ENCODE data around the gene ATP9A. TPM values are rescaled to one million over a fixed set of nuclear protein-coding genes. Genes with fewer than 3 reads are reported as not detected.

The ATP9A gene
- total RNA-seq, 4 donors from 2014 or later = 15.1 to 50.8 (median 30.0) TPM

- H3K4me3 ChIP-seq = no peak overlapping the region
- TF ChIP-seq CTCF (IDR thresholded peaks at IDR 0.05) (no peak), POLR2A (IDR thresholded peaks at IDR 0.05) (no peak)
- H3K27me3 ChIP-seq = no peaks in the 10 kb centered on the region
- H3K9me3 ChIP-seq = no peaks in the 10 kb centered on the region
- no peaks in the 10 kb centered on the region for H3K4me1 ChIP-seq
- intact Hi-C loops (cut with DNase I; ENCODE audit: low total_unique reads) = no loop called here
- no peak overlapping the region for H3K27ac ChIP-seq
- DNase-seq = no peak
- H3K36me3 ChIP-seq = no peaks in the 10 kb centered on the region
These were observed 43.4 kb upstream of the ATP9A start for GRCh38 chr20:51811514-51812128.

DNA sequence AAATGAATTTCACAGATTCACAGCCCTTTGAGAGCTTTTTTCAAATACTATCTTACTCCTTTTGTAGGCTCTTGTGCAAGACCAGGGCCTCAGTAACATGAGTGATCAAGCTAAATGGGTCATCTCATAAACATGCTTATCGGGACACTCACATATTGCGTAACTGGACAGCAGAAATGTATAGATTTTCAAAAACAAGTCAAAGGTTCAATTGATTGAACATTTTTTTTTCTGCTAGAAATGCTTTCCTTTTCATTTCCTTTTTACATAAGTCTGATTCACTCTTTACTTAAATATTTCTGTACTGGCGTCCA lies 42.8 kb upstream of the ATP9A start:
- intact Hi-C loops (cut with DNase I; ENCODE audit: low total_unique reads) = no loop called here

DNA sequence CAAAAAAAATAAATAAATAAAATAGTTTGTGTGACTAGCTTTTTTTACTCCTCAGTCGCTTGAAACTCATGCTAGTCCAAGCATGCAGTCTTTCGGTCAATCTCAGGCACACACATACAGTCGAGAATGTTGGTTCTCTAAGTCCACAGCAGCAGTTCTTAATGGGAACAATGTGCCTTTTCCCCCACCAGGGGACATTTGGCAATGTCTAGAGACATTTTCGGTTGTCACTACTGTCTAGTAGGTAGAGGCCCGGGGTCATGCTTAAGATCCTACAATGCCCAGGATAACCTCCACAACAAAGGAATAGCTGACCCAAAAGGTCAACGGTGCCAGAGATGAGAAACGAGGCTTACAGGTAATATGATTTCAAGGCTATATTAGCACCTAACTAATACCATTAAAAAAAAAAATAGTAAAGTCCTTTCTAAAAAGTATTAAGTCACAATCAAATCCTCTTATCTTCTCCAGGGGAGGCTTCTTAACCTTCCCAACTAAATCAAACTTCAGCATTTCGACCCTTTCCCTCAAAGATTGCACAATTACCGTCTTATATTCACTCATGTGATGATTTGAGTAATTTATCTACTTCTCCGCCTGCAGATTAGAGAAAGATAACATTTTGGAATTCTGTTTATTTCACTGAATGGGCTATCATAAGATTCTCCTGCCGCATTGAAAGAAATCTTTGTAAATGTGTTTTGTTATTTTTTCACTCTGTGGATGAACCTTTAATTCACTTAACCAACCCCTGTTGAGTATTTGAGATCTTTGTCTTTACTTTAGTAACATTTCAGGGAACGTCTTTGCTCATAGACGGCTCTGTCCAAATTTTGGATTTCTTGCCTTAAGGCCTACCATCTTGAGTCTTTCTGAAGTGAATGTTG lies 42.2 kb upstream of the ATP9A start:
- no peak for DNase-seq
- Histone ChIP-seq H3K4me1 (no peaks in the 10 kb centered on the region), H3K4me3 (no peak overlapping the region), H3K36me3 (no peaks in the 10 kb centered on the region), H3K27ac (no peak overlapping the region), H3K27me3 (no peaks in the 10 kb centered on the region), H3K9me3 (no peaks in the 10 kb centered on the region)
- intact Hi-C loops (cut with DNase I; ENCODE audit: low total_unique reads) = no loop called here
- TF ChIP-seq POLR2A (IDR thresholded peaks at IDR 0.05) (no peak), CTCF (IDR thresholded peaks at IDR 0.05) (no peak)

More for the DNA sequence above, 42.8 kb upstream of the ATP9A start:
- Histone ChIP-seq H3K4me3 (no peak overlapping the region), H3K4me1 (no peaks in the 10 kb centered on the region), H3K36me3 (no peaks in the 10 kb centered on the region), H3K9me3 (no peaks in the 10 kb centered on the region), H3K27ac (no peak overlapping the region), H3K27me3 (no peaks in the 10 kb centered on the region)
- no peak for DNase-seq
- no peak for TF ChIP-seq CTCF (IDR thresholded peaks at IDR 0.05)
- no peak for TF ChIP-seq POLR2A (IDR thresholded peaks at IDR 0.05)

GRCh38 chr20:51807720-51808250 lies 39.6 kb upstream of the ATP9A start:
- H3K27me3 ChIP-seq = no peaks in the 10 kb centered on the region
- DNase-seq = no peak
- H3K36me3 ChIP-seq = no peaks in the 10 kb centered on the region
- intact Hi-C loops (cut with DNase I; ENCODE audit: low total_unique reads) = no loop called here
- no peaks in the 10 kb centered on the region for H3K4me1 ChIP-seq
- H3K4me3 ChIP-seq = no peak overlapping the region
- H3K27ac ChIP-seq = no peak overlapping the region
- no peaks in the 10 kb centered on the region for H3K9me3 ChIP-seq
- TF ChIP-seq POLR2A (IDR thresholded peaks at IDR 0.05) (no peak), CTCF (IDR thresholded peaks at IDR 0.05) (no peak)

GRCh38 chr20:51804754-51805153 lies 36.6 kb upstream of the ATP9A start:
- H3K27ac ChIP-seq = no peak overlapping the region
- intact Hi-C loops (cut with DNase I; ENCODE audit: low total_unique reads) = no loop called here

More at GRCh38 chr20:51804754-51805153, 36.6 kb upstream of the ATP9A start:
- Histone ChIP-seq H3K36me3 (no peaks in the 10 kb centered on the region), H3K9me3 (no peaks in the 10 kb centered on the region), H3K27me3 (peaks cover 8 to 13% of the 10 kb centered on the region in 2 donors), H3K4me3 (no peak overlapping the region), H3K4me1 (peaks cover 0 to 14% of the 10 kb centered on the region in 2 donors)
- no peak for TF ChIP-seq POLR2A (IDR thresholded peaks at IDR 0.05)
- TF ChIP-seq CTCF (IDR thresholded peaks at IDR 0.05) = no peak
- DNase-seq = no peak
